K562 (cell line): Measurements from ENCODE around the gene LGR6. TPM values are rescaled to one million over a fixed set of nuclear protein-coding genes. Genes with fewer than 3 reads are reported as not detected.

Source experiments
- ATAC-seq: fragments of 200-7000 bp; cut with Tn5 transposase; 3 replicates; pipeline ENCODE4 v1.9.1; 2020; ENCODE audit warnings: moderate library complexity
- BruUV-seq: library from RNA; stranded (reverse); fragments of 400-500 nt; replicated peaks from 2 replicates; lab custom pipeline; 2021; lab: Mats Ljungman, UMichigan
- CTCF ChIA-PET: fragments of 300-600 bp; formaldehyde crosslinking; extraction: SDS; loops from one replicate; lab custom pipeline; 2021; ENCODE audit warnings: low intra/inter-chr PET ratio; lab: Yijun Ruan, JAX
- POLR2A ChIA-PET: fragments of 300-600, 350-650 bp; sonication (Branson Sonifier 250); formaldehyde crosslinking; extraction: SDS; loops from one replicate; lab custom pipeline; 2021; ENCODE audit warnings: antibody characterized with exemption, inconsistent platforms; lab: Yijun Ruan, JAX
- DNase-seq, 4 experiments: peaks; one replicate each; pipeline versions ENCODE4 v3.0.0 to v3.0.0-alpha.2; 2011 to 2018; ENCODE audit warnings: low spot score in 3 of 4, mixed read lengths in 3 of 4; ENCODE audit errors: extremely low read depth in 1 of 4
- FAIRE-seq: peaks from 2 replicates; lab custom pipeline; 2011; peaks lifted over from hg19 to GRCh38; lab: Jason Lieb, UNC
- H2AFZ ChIP-seq: 2 replicates; pipeline ENCODE4 v1.6.0; 2011; ENCODE audit warnings: low read depth, low read length, control low read depth, inconsistent platforms
- H3K27ac ChIP-seq: fragments of 200-600 bp; 3 replicates; pipeline ENCODE4 v1.8.0; 2011; ENCODE audit warnings: low read depth, mild to moderate bottlenecking, control low read depth, inconsistent platforms, low read length, moderate library complexity, mixed read lengths; ENCODE audit errors: extremely low read depth
- H3K27me3 ChIP-seq, 2 experiments: fragments of 300-600 bp in 1 of 2; 2 replicates in 1 of 2; 3 replicates in 1 of 2; pipeline versions ENCODE4 v1.6.0 to v1.8.0; 2011; ENCODE audit warnings: inconsistent platforms in 2 of 2, low read length in 2 of 2, mild to moderate bottlenecking in 1 of 2, mixed read lengths in 1 of 2, moderate library complexity in 1 of 2; ENCODE audit not compliant: control insufficient read depth in 2 of 2, insufficient read depth in 2 of 2
- H3K36me3 ChIP-seq: fragments of 300-600 bp; 3 replicates; pipeline ENCODE4 v1.8.0; 2011; ENCODE audit warnings: mild to moderate bottlenecking, low read length, inconsistent platforms; ENCODE audit not compliant: control insufficient read depth, insufficient read depth
- H3K4me1 ChIP-seq, 2 experiments: fragments of 200-600 bp in 1 of 2; replicated peaks in 1 of 2; 2 replicates in 1 of 2; 3 replicates in 1 of 2; pipeline versions ENCODE4 v1.5.1 to v1.8.0; 2011; ENCODE audit warnings: inconsistent platforms in 2 of 2, low read length in 2 of 2, mild to moderate bottlenecking in 1 of 2, mixed read lengths in 1 of 2, moderate library complexity in 1 of 2; ENCODE audit not compliant: control insufficient read depth in 2 of 2, insufficient read depth in 2 of 2
- H3K4me2 ChIP-seq: 2 replicates; pipeline ENCODE4 v1.6.1; 2011; ENCODE audit warnings: low read length, control low read depth, inconsistent platforms, mixed read lengths; ENCODE audit not compliant: insufficient read depth
- H3K4me3 ChIP-seq: fragments of 200-600 bp; sonication (generic), shearing (Covaris generic); 2 replicates; pipeline ENCODE4 v1.5.1; 2016; ENCODE audit warnings: control low read depth, inconsistent platforms
- H3K79me2 ChIP-seq: fragments of 200-600 bp; 3 replicates; pipeline ENCODE4 v1.8.0; 2011; ENCODE audit warnings: low read length, inconsistent platforms; ENCODE audit not compliant: control insufficient read depth, insufficient read depth
- H3K9ac ChIP-seq, 2 experiments: 2 replicates each; pipeline versions ENCODE4 v1.6.0 to v1.6.1; 2011; ENCODE audit warnings: low read depth in 2 of 2, low read length in 2 of 2, control low read depth in 1 of 2, inconsistent platforms in 1 of 2, mild to moderate bottlenecking in 1 of 2, mixed read lengths in 1 of 2; ENCODE audit not compliant: insufficient read depth in 1 of 2
- H3K9me1 ChIP-seq: one replicate; pipeline ENCODE4 v1.6.0; 2011; ENCODE audit warnings: inconsistent platforms, mild to moderate bottlenecking, low read length, moderate library complexity; ENCODE audit not compliant: control insufficient read depth, insufficient read depth
- H3K9me3 ChIP-seq: replicated peaks from 2 replicates; pipeline ENCODE4 v1.5.1; 2011; ENCODE audit warnings: low read depth, low read length, inconsistent platforms; ENCODE audit not compliant: control insufficient read depth, insufficient read depth
- H4K20me1 ChIP-seq: replicated peaks from 2 replicates; pipeline ENCODE4 v1.6.1; 2011; ENCODE audit warnings: low read length, inconsistent platforms, mixed read lengths; ENCODE audit not compliant: control insufficient read depth, insufficient read depth
- CBX3 ChIP-seq, 2 experiments: IDR thresholded peaks; 1 replicate in 1 of 2; 2 replicates in 1 of 2; pipeline ENCODE4 v1.6.1; 2012; ENCODE audit warnings: inconsistent platforms in 2 of 2, low read length in 2 of 2, borderline replicate concordance in 1 of 2, control low read depth in 1 of 2
- CREB1 ChIP-seq, 2 experiments: sonication (generic) in 1 of 2; formaldehyde crosslinking in 1 of 2; IDR thresholded peaks; 2 replicates each; pipeline versions ENCODE4 v1.6.1 to v1.8.0; 2012 to 2022; ENCODE audit warnings: inconsistent platforms in 1 of 2, mild to moderate bottlenecking in 1 of 2, missing genetic modification reagents in 1 of 2, moderate library complexity in 1 of 2
- HDAC2 ChIP-seq: fragments of 450-650 bp; IDR thresholded peaks from 2 replicates; pipeline ENCODE4 v1.6.1; 2016; ENCODE audit warnings: mild to moderate bottlenecking
- JUND ChIP-seq, 2 experiments: IDR thresholded peaks; 2 replicates in 1 of 2; 3 replicates in 1 of 2; pipeline ENCODE4 v1.6.1; 2011; ENCODE audit warnings: borderline replicate concordance in 2 of 2, low read depth in 2 of 2, low read length in 2 of 2, improper control_type of control experiment in 1 of 2, missing biosample characterization in 1 of 2, missing genetic modification characterization in 1 of 2, missing genetic modification reagents in 1 of 2
- MYC ChIP-seq, 2 experiments: fragments of 250-450 bp in 1 of 2; sonication (Bioruptor Pico) in 1 of 2; IDR thresholded peaks; 2 replicates each; pipeline versions ENCODE4 v1.5.1 to v1.6.1; 2012 to 2021; ENCODE audit warnings: low read depth in 2 of 2, borderline replicate concordance in 1 of 2, improper control_type of control experiment in 1 of 2, low read length in 1 of 2, mild to moderate bottlenecking in 1 of 2, moderate library complexity in 1 of 2
- ZNF140 ChIP-seq: fragments of 250-450 bp; sonication (Bioruptor Pico); IDR thresholded peaks from 2 replicates; pipeline ENCODE4 v1.8.0; 2021; ENCODE audit warnings: moderate library complexity, mild to moderate bottlenecking, inconsistent platforms
- WGBS: fragments of 100-300 bp; shearing (Covaris generic); methylation state at CpG from one replicate; pipeline ENCODE4 v1.1.6; 2016; ENCODE audit warnings: low coverage, mixed read lengths; ENCODE audit not compliant: insufficient coverage; ENCODE audit errors: missing lambda C conversion rate; 5-methylcytosine and 5-hydroxymethylcytosine counted together
- in situ Hi-C: fragments of 300-500 bp; cut with MboI; formaldehyde crosslinking; loops from 4 replicates; pipeline ENCODE4 v1.15.0; 2018; ENCODE audit warnings: inconsistent platforms, mixed read lengths
- intact Hi-C: fragments of 100-400 bp; cut with micrococcal nuclease; formaldehyde crosslinking; loops from 2 replicates; pipeline ENCODE4 v1.14.2; 2022
- polyA plus RNA-seq, 8 experiments: library from polyadenylated mRNA; depleted of rRNA in 4 of 8; stranded (reverse) in 5 of 8; unstranded in 3 of 8; fragments of >200 nt; fragmentation: Nextera tagmentation in 2 of 8; fragmentation: Illumina TruSeq in 1 of 8; extraction: Ambion mirVana in 2 of 8; extraction: Trizol in 1 of 8; gene quantifications; 2 replicates each; pipeline versions ENCODE4 v1.2.1 to v1.2.3, GENCODE V29; 2011 to 2014; ENCODE audit warnings: inconsistent platforms in 1 of 8, missing spikeins in 1 of 8
- total RNA-seq, 7 experiments: library from RNA; depleted of rRNA in 6 of 7; stranded (reverse); fragments of >200 nt in 6 of 7; fragmentation: Illumina TruSeq in 2 of 7; extraction: Trizol in 2 of 7; gene quantifications; 2 replicates each; pipeline versions ENCODE4 v1.2.1 to v1.2.3, GENCODE V29; 2011 to 2021; ENCODE audit warnings: low replicate concordance in 1 of 7
- TF ChIP-seq, protein P1 (sequence below): fragments of 450-650 bp; formaldehyde crosslinking; IDR thresholded peaks from 2 replicates; pipeline ENCODE4 v1.4.0; 2020; ENCODE audit warnings: mild to moderate bottlenecking, moderate library complexity
- TF ChIP-seq, protein P2 (sequence below): sonication (generic); formaldehyde crosslinking; IDR thresholded peaks from 2 replicates; pipeline ENCODE4 v1.8.0; 2022; ENCODE audit warnings: missing genetic modification reagents, mild to moderate bottlenecking, moderate library complexity, borderline replicate concordance
- TF ChIP-seq, protein P3 (sequence below): IDR thresholded peaks from 2 replicates; pipeline ENCODE4 v1.6.1; 2011; ENCODE audit warnings: borderline replicate concordance, low read depth, mild to moderate bottlenecking, moderate library complexity, low read length; ENCODE audit not compliant: insufficient read depth, poor library complexity, severe bottlenecking
- TF ChIP-seq, protein P4 (sequence below): fragments of 250-450 bp; sonication (Bioruptor Pico); IDR thresholded peaks from 2 replicates; pipeline ENCODE4 v1.9.0; 2021; ENCODE audit warnings: mild to moderate bottlenecking, inconsistent platforms

Gene LGR6
- total and polyA plus RNA-seq, 9 of the 15 experiments (the other 6 are each of a cell fraction or from before 2014, with no cell fraction given), result 0.01 to 0.54 (median 0.17) TPM; not detected in 1

DNA sequence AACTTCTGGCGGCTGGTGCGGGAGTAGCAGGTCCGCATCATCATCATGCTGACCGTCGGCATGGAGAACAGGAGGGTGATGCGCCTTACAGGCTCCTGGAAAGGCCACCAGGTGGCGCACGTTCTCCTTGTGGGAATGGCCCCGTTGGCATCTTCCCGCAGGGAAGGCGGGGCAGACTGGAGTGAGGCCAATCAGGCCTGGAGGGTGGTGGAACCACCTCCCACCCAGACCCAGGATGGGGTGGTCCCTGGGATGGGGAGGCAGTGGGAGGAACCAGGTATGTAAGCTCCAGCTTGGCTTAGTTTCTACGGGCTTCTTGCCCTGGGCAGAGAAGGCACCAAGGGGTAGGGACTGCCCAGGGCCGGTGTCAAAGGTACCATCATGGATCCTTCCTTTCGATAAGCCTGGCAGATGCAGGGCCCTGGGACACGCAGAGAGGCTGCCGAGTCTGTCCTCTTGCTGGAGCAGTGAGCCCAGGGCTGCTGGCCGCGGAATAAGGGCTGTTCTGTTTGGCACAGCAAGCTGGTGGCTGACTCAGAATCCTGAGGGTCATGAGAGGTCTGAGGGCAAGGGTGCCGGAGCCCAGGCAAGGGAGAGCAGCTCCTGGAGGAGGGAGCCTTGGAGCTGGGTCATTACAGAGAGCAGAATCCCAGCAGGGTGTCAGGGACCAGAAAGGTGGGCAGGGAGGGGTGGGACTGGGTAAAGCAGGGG is 8.7 kb upstream of the LGR6 start:
- H3K27me3 ChIP-seq, result no peaks in the 10 kb centered on the region; a peak in 1 of 5 replicates
- H3K36me3 ChIP-seq, result no peaks in the 10 kb centered on the region
- POLR2A ChIA-PET, result interaction anchor here (0.7 kb wide), 1 partner anchor 11 kb away, joined by 3 read pairs; no protein-coding TSS in a partner anchor
- peaks cover 9% of the 10 kb centered on the region; the same call in 1 of the 2 replicates for H4K20me1 ChIP-seq
- peaks cover 5% of the 10 kb centered on the region for H3K9me1 ChIP-seq
- BruUV-seq, result no TSS peak
- no peak overlapping the region for H3K9ac ChIP-seq
- peak; percentile 99 for FAIRE-seq
- WGBS, result 11% methylated on average over 18 of the region's 19 CpGs
- H2AFZ ChIP-seq, result no peak overlapping the region
- CTCF ChIA-PET, result interaction anchor here (1.1 to 1.7 kb wide), 2 partner anchors 131 to 534 kb away, joined by 5 to 9 read pairs; no protein-coding TSS in a partner anchor
- peaks cover 0 to 18% of the 10 kb centered on the region in 2 experiments; a peak in 3 of 5 replicates for H3K4me1 ChIP-seq
- in situ Hi-C loops (no loop called here), intact Hi-C loops (loop anchor here (1.0 kb wide), 1 partner anchor 30 kb away; no protein-coding TSS in a partner anchor)
- DNase-seq, result peak; percentile 86 to 92 (median 90)
- H3K79me2 ChIP-seq, result no peaks in the 10 kb centered on the region
- no peaks in the 10 kb centered on the region for H3K9me3 ChIP-seq
- H3K27ac ChIP-seq, result no peak overlapping the region
- peak; percentile 87 for ATAC-seq
- no peak overlapping the region for H3K4me2 ChIP-seq
- H3K4me3 ChIP-seq, result no peak overlapping the region
- peak; percentile 39; the same call in 1 of the 2 replicates for TF ChIP-seq HDAC2
- TF ChIP-seq, protein P1, sequence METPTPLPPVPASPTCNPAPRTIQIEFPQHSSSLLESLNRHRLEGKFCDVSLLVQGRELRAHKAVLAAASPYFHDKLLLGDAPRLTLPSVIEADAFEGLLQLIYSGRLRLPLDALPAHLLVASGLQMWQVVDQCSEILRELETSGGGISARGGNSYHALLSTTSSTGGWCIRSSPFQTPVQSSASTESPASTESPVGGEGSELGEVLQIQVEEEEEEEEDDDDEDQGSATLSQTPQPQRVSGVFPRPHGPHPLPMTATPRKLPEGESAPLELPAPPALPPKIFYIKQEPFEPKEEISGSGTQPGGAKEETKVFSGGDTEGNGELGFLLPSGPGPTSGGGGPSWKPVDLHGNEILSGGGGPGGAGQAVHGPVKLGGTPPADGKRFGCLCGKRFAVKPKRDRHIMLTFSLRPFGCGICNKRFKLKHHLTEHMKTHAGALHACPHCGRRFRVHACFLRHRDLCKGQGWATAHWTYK (CRISPR knock-in tag), result no peak
- TF ChIP-seq CBX3 (IDR thresholded peaks at IDR 0.05; ENCODE audit: borderline replicate concordance in 1 of 2, low read length in 2 of 2), result 0 out of 3 replicates have a peak, but pooled peaks of 1 of the 2 experiments have one; percentile 16
- TF ChIP-seq, protein P2, sequence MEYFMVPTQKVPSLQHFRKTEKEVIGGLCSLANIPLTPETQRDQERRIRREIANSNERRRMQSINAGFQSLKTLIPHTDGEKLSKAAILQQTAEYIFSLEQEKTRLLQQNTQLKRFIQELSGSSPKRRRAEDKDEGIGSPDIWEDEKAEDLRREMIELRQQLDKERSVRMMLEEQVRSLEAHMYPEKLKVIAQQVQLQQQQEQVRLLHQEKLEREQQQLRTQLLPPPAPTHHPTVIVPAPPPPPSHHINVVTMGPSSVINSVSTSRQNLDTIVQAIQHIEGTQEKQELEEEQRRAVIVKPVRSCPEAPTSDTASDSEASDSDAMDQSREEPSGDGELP (CRISPR knock-in tag), result peak; percentile 59; the same call in 1 of the 2 replicates
- TF ChIP-seq, protein P3, sequence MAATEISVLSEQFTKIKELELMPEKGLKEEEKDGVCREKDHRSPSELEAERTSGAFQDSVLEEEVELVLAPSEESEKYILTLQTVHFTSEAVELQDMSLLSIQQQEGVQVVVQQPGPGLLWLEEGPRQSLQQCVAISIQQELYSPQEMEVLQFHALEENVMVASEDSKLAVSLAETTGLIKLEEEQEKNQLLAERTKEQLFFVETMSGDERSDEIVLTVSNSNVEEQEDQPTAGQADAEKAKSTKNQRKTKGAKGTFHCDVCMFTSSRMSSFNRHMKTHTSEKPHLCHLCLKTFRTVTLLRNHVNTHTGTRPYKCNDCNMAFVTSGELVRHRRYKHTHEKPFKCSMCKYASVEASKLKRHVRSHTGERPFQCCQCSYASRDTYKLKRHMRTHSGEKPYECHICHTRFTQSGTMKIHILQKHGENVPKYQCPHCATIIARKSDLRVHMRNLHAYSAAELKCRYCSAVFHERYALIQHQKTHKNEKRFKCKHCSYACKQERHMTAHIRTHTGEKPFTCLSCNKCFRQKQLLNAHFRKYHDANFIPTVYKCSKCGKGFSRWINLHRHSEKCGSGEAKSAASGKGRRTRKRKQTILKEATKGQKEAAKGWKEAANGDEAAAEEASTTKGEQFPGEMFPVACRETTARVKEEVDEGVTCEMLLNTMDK, result peak; percentile 72
- TF ChIP-seq, protein P4, sequence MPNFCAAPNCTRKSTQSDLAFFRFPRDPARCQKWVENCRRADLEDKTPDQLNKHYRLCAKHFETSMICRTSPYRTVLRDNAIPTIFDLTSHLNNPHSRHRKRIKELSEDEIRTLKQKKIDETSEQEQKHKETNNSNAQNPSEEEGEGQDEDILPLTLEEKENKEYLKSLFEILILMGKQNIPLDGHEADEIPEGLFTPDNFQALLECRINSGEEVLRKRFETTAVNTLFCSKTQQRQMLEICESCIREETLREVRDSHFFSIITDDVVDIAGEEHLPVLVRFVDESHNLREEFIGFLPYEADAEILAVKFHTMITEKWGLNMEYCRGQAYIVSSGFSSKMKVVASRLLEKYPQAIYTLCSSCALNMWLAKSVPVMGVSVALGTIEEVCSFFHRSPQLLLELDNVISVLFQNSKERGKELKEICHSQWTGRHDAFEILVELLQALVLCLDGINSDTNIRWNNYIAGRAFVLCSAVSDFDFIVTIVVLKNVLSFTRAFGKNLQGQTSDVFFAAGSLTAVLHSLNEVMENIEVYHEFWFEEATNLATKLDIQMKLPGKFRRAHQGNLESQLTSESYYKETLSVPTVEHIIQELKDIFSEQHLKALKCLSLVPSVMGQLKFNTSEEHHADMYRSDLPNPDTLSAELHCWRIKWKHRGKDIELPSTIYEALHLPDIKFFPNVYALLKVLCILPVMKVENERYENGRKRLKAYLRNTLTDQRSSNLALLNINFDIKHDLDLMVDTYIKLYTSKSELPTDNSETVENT (CRISPR knock-in tag), result 0 out of 2 replicates have a peak, but pooled peaks have one; percentile 31
- TF ChIP-seq JUND (IDR thresholded peaks at IDR 0.05; ENCODE audit: borderline replicate concordance, low read depth, low read length), result peak; percentile 67; the same call in 1 of the 2 replicates
- peak; percentile 35; the same call in 1 of the 3 replicates for TF ChIP-seq JUND (tag; IDR thresholded peaks at IDR 0.05; ENCODE audit: borderline replicate concordance, low read depth, low read length)
- peak; percentile 56; the same call in 1 of the 2 replicates for TF ChIP-seq MYC (IDR thresholded peaks at IDR 0.05; ENCODE audit: low read depth, low read length)
- TF ChIP-seq MYC (CRISPR knock-in tag; IDR thresholded peaks at IDR 0.05; ENCODE audit: borderline replicate concordance, low read depth), result no peak
- no peak for TF ChIP-seq ZNF140 (CRISPR knock-in tag)
- 0 out of 2 replicates have a peak, but pooled peaks have one; percentile 44 for TF ChIP-seq CREB1 (IDR thresholded peaks at IDR 0.05)
- TF ChIP-seq CREB1 (CRISPR knock-in tag; IDR thresholded peaks at IDR 0.05), result peak; percentile 54; the same call in 1 of the 2 replicates
